HG03175 (cell line): Measurements from ENCODE around the gene SCAMP3.

Experiments
- ATAC-seq: cut with Tn5 transposase; IDR thresholded peaks from one replicate; pipeline ENCODE4 v1.9.1; 2021; ENCODE audit warnings: mild to moderate bottlenecking, moderate library complexity; ENCODE audit not compliant: unreplicated experiment

Gene SCAMP3

GRCh38 chr1:155207806-155208540 lies 54.2 kb downstream of the SCAMP3 start, which contains the start of gene THBS3:
Gene THBS3, minus strand, starts transcription at chr1:155207897. Its CDS starts 21 bp downstream, at chr1:155207876.
- ATAC-seq = no peak

DNA sequence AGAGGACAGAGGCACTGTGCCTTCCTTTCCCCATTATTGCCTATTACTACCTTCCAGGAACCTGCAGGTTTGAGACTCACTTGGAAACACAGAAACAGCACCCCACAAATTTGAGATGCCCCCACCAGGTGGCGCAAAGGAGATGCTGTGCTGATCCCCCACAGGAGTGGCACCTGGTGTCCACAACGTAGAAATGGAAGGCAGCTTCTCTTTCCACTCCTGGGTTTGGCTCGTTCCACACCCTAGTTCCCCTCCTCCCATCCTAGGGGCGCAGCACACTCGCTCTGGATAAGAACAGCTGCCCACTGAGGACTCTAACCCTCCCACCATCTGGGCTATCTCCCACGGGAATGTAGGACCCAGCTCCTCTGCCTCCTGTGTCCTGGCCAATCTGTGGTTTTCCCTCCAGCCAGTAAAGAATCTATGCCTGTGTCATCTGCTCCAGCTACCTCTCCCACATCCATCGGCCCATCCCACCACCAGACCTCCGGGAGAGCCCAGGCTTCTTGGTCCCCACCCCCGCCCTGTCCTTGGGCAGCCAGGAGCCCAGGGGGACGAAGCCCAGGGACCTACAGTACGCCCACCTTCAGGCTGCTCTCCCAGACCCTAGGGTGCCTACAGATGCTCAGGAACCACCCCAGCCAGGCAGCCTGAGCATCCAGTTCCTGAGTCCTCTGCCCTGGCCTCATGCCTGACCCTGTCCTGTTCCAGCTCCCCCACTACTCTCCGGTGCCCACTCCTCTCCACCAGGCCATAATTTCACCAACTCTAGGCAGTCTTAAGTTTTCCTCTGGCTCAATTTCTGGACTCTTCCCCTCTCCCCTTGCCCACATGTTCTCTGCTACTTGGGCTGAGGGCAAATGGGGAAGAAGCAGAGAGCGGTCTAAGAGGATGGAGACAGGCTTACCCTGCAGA lies 55.0 kb downstream of the SCAMP3 start:
- no peak for ATAC-seq
